Astrocyte (in vitro differentiated cells and primary cell): ENCODE measurements around the gene DSE. TPM values are rescaled to one million over a fixed set of nuclear protein-coding genes. Genes with fewer than 3 reads are reported as not detected.

ENCODE experiments used
- DNase-seq: peaks from one replicate; pipeline ENCODE4 v3.0.0-alpha.2; 2010; ENCODE audit warnings: low read depth
- FAIRE-seq: peaks from 2 replicates; lab custom pipeline; 2011; peaks lifted over from hg19 to GRCh38; lab: Jason Lieb, UNC
- H2AFZ ChIP-seq: 2 replicates; pipeline ENCODE4 v1.6.0; 2012; ENCODE audit warnings: low read depth, low read length, inconsistent platforms
- H3K27ac ChIP-seq: 2 replicates; pipeline ENCODE4 v1.5.1; 2011; ENCODE audit warnings: low read depth, low read length, inconsistent platforms
- H3K27me3 ChIP-seq: 2 replicates; pipeline ENCODE4 v1.6.0; 2011; ENCODE audit warnings: low read length, inconsistent platforms; ENCODE audit not compliant: insufficient read depth
- H3K36me3 ChIP-seq: 2 replicates; pipeline ENCODE4 v1.5.1; 2011; ENCODE audit warnings: low read length, inconsistent platforms; ENCODE audit not compliant: insufficient read depth
- H3K4me1 ChIP-seq: 2 replicates; pipeline ENCODE4 v1.5.1; 2011; ENCODE audit warnings: low read length, inconsistent platforms; ENCODE audit not compliant: insufficient read depth
- H3K4me2 ChIP-seq: 2 replicates; pipeline ENCODE4 v1.6.0; 2012; ENCODE audit warnings: low read length, inconsistent platforms
- H3K4me3 ChIP-seq: 2 replicates; pipeline ENCODE4 v1.5.1; 2011; ENCODE audit warnings: low read depth, mild to moderate bottlenecking, low read length, inconsistent platforms; ENCODE audit not compliant: insufficient read depth
- H3K79me2 ChIP-seq: 2 replicates; pipeline ENCODE4 v1.6.0; 2012; ENCODE audit warnings: mild to moderate bottlenecking, low read length, inconsistent platforms; ENCODE audit not compliant: insufficient read depth
- H3K9ac ChIP-seq: 2 replicates; pipeline ENCODE4 v1.6.0; 2012; ENCODE audit warnings: mild to moderate bottlenecking, low read length, inconsistent platforms
- H3K9me3 ChIP-seq: 2 replicates; pipeline ENCODE4 v1.5.1; 2012; ENCODE audit warnings: low read depth, mild to moderate bottlenecking, low read length, inconsistent platforms; ENCODE audit not compliant: insufficient read depth
- H4K20me1 ChIP-seq: 2 replicates; pipeline ENCODE4 v1.6.0; 2012; ENCODE audit warnings: low read length, inconsistent platforms; ENCODE audit not compliant: insufficient read depth
- H3K27ac Mint-ChIP-seq: one replicate; pipeline ENCODE4 v1.8.0; 2021; ENCODE audit warnings: mild to moderate bottlenecking, mixed read lengths; ENCODE audit not compliant: unreplicated experiment
- H3K27me3 Mint-ChIP-seq: one replicate; pipeline ENCODE4 v1.8.0; 2021; ENCODE audit warnings: low read depth, mixed read lengths; ENCODE audit not compliant: unreplicated experiment
- H3K36me3 Mint-ChIP-seq: one replicate; pipeline ENCODE4 v1.8.0; 2021; ENCODE audit warnings: low read depth, mixed read lengths; ENCODE audit not compliant: unreplicated experiment
- H3K4me1 Mint-ChIP-seq: one replicate; pipeline ENCODE4 v1.8.0; 2021; ENCODE audit warnings: low read depth, mixed read lengths; ENCODE audit not compliant: unreplicated experiment
- H3K4me3 Mint-ChIP-seq: one replicate; pipeline ENCODE4 v1.8.0; 2021; ENCODE audit warnings: mild to moderate bottlenecking, moderate library complexity, mixed read lengths; ENCODE audit not compliant: unreplicated experiment
- H3K9me3 Mint-ChIP-seq: one replicate; pipeline ENCODE4 v1.8.0; 2021; ENCODE audit warnings: mild to moderate bottlenecking, mixed read lengths; ENCODE audit not compliant: unreplicated experiment
- CTCF ChIP-seq: IDR thresholded peaks from 2 replicates; pipeline ENCODE4 v1.5.1; 2011; ENCODE audit warnings: low read depth, mild to moderate bottlenecking, inconsistent platforms, low read length, moderate library complexity; ENCODE audit not compliant: insufficient read depth
- EZH2 ChIP-seq: IDR thresholded peaks from 2 replicates; pipeline ENCODE4 v1.6.1; 2012; ENCODE audit warnings: mild to moderate bottlenecking, low read length, inconsistent platforms; ENCODE audit not compliant: insufficient read depth
- total RNA-seq: library from RNA; stranded (reverse); gene quantifications from 2 replicates; pipeline ENCODE4 v1.2.1, GENCODE V29; 2021

DSE gene
- total RNA-seq, 1 donor from 2014 or later: 83.2 TPM

GRCh38 chr6:116458264-116458663, 87.5 kb downstream of the DSE start:
- Mint-ChIP-seq H3K36me3 (no peaks in the 10 kb centered on the region), H3K4me3 (no peak overlapping the region), H3K4me1 (peaks cover 2% of the 10 kb centered on the region), H3K27me3 (peaks cover 37% of the 10 kb centered on the region), H3K27ac (no peak overlapping the region), H3K9me3 (peaks cover 2% of the 10 kb centered on the region)
- TF ChIP-seq EZH2 (no peak), CTCF (no peak)
- Histone ChIP-seq H3K36me3 (no peaks in the 10 kb centered on the region), H3K4me1 (no peaks in the 10 kb centered on the region), H3K4me3 (no peak overlapping the region), H3K9ac (no peak overlapping the region), H3K4me2 (no peak overlapping the region), H3K79me2 (no peaks in the 10 kb centered on the region), H4K20me1 (no peaks in the 10 kb centered on the region), H3K9me3 (no peaks in the 10 kb centered on the region), H3K27me3 (peaks cover 4% of the 10 kb centered on the region), H3K27ac (no peak overlapping the region), H2AFZ (no peak overlapping the region)
- FAIRE-seq: no peak
- no peak for DNase-seq

DNA sequence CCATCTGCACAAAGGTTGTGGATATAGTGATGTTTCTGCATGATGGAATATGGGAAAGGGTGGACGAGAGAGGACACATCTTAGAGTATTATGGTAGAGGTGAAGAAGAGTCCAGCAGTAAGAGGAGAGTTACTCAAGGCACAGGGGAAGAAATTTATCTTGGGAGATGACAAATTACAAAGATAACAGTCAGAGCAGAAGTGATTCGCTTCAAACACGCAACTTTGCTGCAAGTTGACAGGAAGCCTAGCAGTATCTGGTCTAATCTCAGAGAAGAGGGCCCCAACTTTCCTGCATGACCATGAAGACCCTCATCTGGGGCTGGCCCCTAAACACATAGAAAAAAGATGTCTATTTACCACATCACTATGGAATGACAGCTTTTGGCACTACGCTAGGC, 89.2 kb downstream of the DSE start:
- peaks cover 47% of the 10 kb centered on the region for H3K27me3 Mint-ChIP-seq
- Histone ChIP-seq H3K9ac (no peak overlapping the region), H3K27me3 (peaks cover 7% of the 10 kb centered on the region), H3K27ac (no peak overlapping the region), H3K36me3 (no peaks in the 10 kb centered on the region), H2AFZ (no peak overlapping the region), H4K20me1 (no peaks in the 10 kb centered on the region), H3K4me3 (no peak overlapping the region), H3K9me3 (no peaks in the 10 kb centered on the region), H3K79me2 (no peaks in the 10 kb centered on the region), H3K4me2 (no peak overlapping the region), H3K4me1 (no peaks in the 10 kb centered on the region)
- H3K9me3 Mint-ChIP-seq: peaks cover 2% of the 10 kb centered on the region
- FAIRE-seq (no peak), DNase-seq (no peak)
- no peak overlapping the region for H3K27ac Mint-ChIP-seq
- H3K4me1 Mint-ChIP-seq: peaks cover 2% of the 10 kb centered on the region
- no peak overlapping the region for H3K4me3 Mint-ChIP-seq
- TF ChIP-seq CTCF (no peak), EZH2 (no peak)
- H3K36me3 Mint-ChIP-seq: no peaks in the 10 kb centered on the region

DNA sequence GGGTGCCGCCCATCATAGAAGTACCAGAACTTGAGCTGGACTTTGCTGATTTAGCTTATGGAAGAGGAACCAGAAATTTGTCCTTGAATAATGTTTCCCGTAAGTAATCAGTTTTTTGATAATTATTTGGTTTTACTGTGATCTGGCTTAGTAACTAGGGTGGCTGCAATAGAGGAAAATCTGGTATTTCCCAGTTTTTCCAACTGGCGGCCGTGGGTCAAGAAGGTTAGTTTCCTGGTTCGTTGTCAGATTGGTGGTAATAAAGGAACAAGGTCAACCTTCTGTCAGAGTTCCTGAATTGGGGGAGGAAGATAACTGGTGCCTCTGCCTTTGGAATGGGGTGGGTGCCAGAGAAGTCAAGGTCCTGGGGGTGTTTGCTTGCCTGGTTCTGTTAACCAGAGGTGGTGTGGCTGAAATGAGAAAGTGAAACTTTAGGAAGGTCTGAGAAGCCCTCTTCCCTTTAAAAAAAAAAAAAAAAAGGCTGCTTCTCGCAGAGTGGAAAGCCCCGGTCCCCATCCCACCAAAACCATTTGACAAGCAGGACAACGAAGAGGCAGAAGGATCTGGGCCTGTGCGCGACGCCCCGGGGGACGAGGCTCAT, 90.7 kb downstream of the DSE start, which contains the start of gene CALHM6:
Gene CALHM6 (plus strand): TSS at position 45 of the 601 bp plus-strand sequence. CDS start 555 bp downstream, at position 600.
- Mint-ChIP-seq H3K4me1 (peaks cover 2% of the 10 kb centered on the region), H3K9me3 (peaks cover 2% of the 10 kb centered on the region), H3K27me3 (peaks cover 48% of the 10 kb centered on the region), H3K4me3 (peak within 1 kb of the TSS; percentile 76), H3K27ac (no peak within 1 kb of the TSS), H3K36me3 (no peaks in the 10 kb centered on the region)
- H3K27me3 ChIP-seq: peaks cover 7% of the 10 kb centered on the region
- no peaks in the 10 kb centered on the region for H3K4me1 ChIP-seq
- no peaks in the 10 kb centered on the region for H3K36me3 ChIP-seq
- FAIRE-seq: no peak
- H4K20me1 ChIP-seq: no peaks in the 10 kb centered on the region
- H3K4me3 ChIP-seq: peak within 1 kb of the TSS; percentile 60
- H2AFZ ChIP-seq: peak within 1 kb of the TSS; percentile 92
- no peak for TF ChIP-seq CTCF
- no peak for TF ChIP-seq EZH2
- H3K9ac ChIP-seq: peak within 1 kb of the TSS; percentile 44
- DNase-seq: no peak
- no peak within 1 kb of the TSS for H3K27ac ChIP-seq
- H3K4me2 ChIP-seq: peak within 1 kb of the TSS; percentile 90
- no peaks in the 10 kb centered on the region for H3K79me2 ChIP-seq
- H3K9me3 ChIP-seq: no peaks in the 10 kb centered on the region
